GM21786 (cell line): Measurements from ENCODE around the gene MYOM1.
"Not testable (repeated sequence)": the region's sequence is repeated elsewhere in the genome, so short reads cannot be mapped to it uniquely, and the experiment has no call there.

Experiments
- ATAC-seq: cut with Tn5 transposase; IDR thresholded peaks from one replicate; pipeline ENCODE4 v1.9.1; 2021; ENCODE audit not compliant: unreplicated experiment

Gene MYOM1

GRCh38 chr18:3061581-3062312, 158.0 kb downstream of the MYOM1 start:
- no peak for ATAC-seq

GRCh38 chr18:3060667-3061580, 158.8 kb downstream of the MYOM1 start:
- no peak for ATAC-seq

DNA sequence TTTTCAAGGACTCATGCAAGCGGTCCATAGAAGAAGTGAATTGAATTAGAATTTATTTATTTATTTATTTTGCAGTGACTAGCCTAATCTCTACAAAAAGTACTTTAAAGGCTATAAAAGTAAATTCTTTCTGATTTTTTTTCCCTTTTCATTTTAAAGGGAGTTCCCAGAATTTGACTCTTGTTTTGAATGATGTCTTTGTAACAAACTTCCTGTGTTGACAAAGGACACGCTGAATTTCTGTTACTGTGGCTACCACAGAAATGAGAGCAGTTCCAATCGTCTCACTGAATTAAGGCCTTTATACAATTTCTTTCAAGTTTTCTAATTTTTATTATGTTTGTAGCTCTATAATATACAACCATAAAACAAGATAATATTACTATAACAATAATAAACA, 160.5 kb downstream of the MYOM1 start:
- ATAC-seq, result no peak

GRCh38 chr18:3058328-3059191, 161.2 kb downstream of the MYOM1 start:
- ATAC-seq, result no peak

DNA sequence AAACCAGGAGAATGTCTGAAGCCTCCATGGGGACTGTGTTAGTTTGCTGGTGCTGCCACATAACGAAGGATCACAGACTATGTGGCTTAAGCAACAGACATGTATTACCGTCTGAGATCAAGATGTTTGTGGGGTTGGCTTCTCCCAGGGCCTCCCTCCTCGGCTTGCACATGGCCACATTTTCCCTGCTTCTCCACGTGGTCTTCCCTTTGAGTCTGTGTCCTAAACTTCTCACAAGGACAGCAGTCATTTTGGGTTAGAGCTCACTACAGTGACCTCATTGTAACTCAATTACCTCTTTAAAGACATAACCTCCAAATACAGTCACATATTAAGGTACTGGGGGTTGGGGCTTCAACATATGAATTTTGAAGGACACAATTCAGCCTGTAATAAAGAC, 162.2 kb downstream of the MYOM1 start:
- no peak for ATAC-seq

DNA sequence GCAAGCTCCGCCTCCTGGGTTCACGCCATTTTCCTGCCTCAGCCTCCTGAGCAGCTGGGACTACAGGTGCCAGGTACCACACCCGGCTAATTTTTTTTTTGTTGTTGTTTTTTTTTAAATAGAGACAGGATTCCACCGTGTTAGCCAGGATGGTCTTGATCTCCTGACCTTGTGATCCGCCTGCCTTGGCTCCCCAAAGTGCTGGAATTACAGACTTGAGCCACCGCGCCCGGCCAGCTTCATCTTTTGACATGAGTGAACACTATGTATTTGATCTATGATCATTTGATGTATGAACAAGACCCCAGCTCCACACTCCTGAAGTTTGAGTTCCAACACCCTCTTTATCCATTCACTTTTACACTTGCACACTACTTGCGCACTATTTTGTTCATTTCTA, 163.5 kb downstream of the MYOM1 start:
- ATAC-seq, result no peak

DNA sequence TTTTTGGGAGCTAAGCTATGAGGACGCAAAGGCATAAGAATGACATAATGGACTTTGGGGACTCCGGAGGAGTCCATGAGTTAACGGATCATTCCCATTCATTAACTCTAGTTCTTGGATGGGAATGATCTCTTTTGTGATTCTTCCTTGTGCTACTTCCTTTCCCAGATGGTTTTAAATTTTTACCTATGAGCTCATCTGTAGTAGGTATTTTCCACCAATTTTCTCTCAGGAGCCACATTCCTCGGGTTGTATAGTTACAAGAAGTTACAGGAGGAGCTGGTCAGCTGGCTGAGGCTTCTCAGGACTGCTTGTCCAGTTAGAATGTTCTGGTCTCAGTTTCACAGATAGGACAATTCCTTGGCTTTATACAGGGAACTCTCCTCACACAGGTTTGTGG, 164.0 kb downstream of the MYOM1 start:
- ATAC-seq, result no peak

DNA sequence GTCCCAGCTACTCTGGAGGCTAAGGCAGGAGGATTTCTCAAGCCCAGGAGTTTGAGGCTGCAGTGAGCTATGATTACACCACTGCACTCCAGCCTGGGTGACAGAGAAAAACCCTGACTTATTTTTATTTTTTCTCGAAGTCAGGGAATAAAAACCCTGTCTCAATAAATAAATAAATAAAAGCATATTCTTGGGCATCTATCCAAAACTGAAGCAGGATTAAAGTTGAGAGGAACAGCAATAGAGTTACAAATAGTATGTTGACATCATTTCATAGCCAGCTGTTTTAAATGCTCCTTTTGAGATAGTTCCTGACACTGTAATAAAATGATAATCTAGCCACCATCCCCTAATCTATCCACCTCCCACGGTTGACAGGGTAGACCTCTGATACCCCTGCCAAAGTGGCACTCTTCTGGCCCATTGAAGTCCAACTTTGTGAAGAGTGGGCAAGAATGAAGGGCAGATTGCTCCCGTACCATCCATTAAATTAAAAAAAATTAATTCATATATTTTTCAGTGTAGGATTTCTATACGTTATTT, 164.5 kb downstream of the MYOM1 start:
- ATAC-seq, result no peak

- no peak for ATAC-seq
Observed at GRCh38 chr18:3054780-3055179, 165.0 kb downstream of the MYOM1 start.

GRCh38 chr18:3054214-3054613, 165.6 kb downstream of the MYOM1 start:
- ATAC-seq, result no peak

DNA sequence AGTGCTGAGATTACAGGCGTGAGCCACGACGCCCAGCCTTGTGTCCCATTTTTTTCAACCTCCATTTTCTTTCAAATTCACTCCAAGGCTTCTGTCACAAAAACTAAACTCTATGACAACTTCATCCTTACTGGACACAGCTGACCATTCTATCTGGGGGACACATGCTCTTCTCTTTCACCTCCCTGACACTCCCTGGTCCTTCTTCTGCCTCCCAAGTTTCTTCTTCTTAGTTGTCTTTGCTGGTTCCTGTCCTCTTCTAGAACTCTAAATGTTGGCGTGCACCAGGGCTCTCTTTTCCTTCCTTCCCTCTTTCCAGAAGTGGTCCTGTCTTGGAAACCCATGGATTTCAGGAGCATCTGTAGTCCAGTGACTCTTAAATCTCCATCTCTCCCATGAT, 166.7 kb downstream of the MYOM1 start:
- no peak for ATAC-seq

DNA sequence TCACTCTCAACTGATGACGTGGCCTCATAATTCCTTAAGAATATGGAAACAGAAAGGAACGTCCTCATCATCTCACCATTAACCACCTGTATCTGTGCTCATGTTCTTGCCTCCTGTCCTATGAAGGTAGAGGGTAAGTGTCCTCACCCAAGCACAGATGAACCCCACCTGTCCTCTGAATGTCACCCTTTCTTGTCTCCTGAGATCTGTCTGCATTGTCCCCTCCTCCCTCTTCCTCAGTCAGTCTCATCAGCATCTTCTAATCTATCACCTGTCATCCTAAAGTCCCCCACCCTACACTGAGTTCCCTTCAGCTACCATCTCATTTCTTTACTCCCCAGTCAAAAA, 167.4 kb downstream of the MYOM1 start:
- no peak for ATAC-seq

GRCh38 chr18:3051718-3052410, 167.9 kb downstream of the MYOM1 start:
- ATAC-seq, result no peak

GRCh38 chr18:3049897-3050454, 169.8 kb downstream of the MYOM1 start:
- ATAC-seq, result not testable (repeated sequence)

- ATAC-seq, result no peak
Observed at GRCh38 chr18:3048820-3049349, 170.9 kb downstream of the MYOM1 start.

DNA sequence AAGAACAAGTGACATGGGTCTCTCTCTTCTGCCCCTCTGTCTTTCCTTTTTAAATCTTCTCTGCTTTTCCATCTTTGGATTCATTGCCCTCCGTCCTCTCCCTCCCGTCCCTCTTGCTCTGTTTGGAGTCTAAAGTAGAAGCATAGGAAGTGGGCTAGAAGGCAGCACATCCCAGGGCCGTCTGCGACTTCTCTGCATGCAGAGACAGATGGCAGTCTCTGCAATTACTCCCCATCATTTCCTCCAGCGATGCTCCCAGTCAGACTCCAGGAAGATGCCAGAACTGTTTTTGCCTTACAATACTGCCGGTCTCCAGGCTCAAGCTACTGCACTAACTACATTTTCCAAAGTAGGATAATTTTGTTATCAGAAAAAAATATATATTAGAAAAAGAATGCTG, 171.6 kb downstream of the MYOM1 start:
- ATAC-seq, result no peak

DNA sequence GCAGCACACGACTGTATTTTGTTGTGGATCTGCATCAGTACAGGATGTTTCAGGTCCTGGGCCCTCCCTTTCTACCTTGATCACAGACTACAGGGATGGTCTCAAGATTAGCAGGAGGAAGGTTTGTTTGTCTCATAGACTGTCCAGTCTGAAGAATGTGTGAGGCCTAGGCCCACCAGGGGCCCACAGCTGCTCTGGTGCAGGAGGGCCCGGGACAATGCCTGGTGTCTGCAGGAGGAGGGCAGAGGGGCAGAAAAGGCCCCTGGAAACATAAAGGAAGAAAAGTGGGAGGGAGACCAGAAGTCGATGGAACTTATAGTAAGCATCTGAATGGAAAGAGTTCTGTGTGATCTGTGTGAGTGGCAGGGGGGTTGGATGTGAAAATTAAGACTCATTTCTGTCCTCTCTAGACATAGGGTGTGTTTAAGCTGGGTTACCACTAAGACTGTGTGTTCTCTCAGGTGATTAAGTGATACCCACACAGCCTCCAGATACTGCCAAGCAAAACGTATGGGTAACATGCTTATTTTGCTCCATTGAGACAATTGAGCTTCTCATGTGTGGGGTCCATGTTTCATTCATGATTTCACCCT, 173.5 kb downstream of the MYOM1 start:
- no peak for ATAC-seq

GRCh38 chr18:3044931-3045698, 174.7 kb downstream of the MYOM1 start:
- no peak for ATAC-seq

- no peak for ATAC-seq
Observed at GRCh38 chr18:3042379-3042778, 177.4 kb downstream of the MYOM1 start.
